ENCODE measurements around the gene BABAM2.
A peak's percentile ranks its signal among the peaks of the same experiment; 100 is the strongest.
"Not testable (repeated sequence)": the region's sequence is repeated elsewhere in the genome, so short reads cannot be mapped to it uniquely, and the experiment has no call there.

The BABAM2 gene

DNA sequence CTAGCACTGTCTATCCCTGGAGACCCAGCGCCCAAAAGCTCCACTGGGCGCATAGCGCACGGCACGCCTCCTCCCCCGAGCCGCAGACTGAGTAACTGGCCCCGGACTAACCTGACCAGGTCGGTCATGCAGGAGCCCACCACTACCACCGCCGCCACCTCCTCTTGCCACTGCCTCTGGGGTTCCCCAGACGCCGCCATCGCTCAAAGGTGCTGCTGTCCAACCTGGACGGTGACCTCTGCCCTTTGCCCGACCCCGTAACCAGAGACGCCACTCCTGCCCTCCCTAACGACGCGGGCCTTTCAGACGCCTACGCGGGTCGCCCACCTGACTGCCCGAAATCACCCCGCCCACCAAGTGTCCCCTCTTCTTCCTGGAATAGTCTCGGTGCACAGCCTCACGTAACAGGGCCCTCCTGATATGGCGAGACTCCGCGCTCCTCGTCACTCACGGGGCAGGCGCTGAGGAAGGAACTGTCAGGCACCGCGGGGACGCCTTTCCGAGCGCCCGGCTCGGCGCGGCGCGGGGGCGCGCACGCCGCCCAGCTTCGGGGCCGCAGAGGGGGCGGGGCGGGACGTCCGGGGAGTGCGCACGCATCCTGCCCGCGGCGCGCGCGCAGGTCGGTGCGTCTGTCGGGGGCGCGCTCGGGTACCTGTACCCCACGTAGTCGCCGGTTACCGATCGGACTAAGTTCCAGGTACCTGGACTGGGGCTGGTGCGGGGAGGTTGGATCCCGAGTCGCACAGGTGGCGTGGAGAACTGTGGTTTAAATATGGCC, at the start of gene BABAM2, which contains the start of gene RBKS:
Gene BABAM2, plus strand, starts transcription at position 584 of the 778 bp plus-strand sequence. CDS start 3,828 bp downstream, outside the sequence.
Gene RBKS, minus strand, starts transcription at position 242 of the 778 bp plus-strand sequence. Its CDS starts 42 bp downstream, at position 200.
- H3K36me3 Mint-ChIP-seq: peaks cover 8% of the 10 kb centered on the region
- no peaks in the 10 kb centered on the region for H3K9me3 Mint-ChIP-seq
- H3K27me3 Mint-ChIP-seq: no peaks in the 10 kb centered on the region
- H3K4me1 Mint-ChIP-seq: peaks cover 56% of the 10 kb centered on the region
- H3K4me3 Mint-ChIP-seq: peak within 1 kb of the TSS; percentile 97
- H3K27ac Mint-ChIP-seq: peak within 1 kb of the TSS; percentile 100

DNA sequence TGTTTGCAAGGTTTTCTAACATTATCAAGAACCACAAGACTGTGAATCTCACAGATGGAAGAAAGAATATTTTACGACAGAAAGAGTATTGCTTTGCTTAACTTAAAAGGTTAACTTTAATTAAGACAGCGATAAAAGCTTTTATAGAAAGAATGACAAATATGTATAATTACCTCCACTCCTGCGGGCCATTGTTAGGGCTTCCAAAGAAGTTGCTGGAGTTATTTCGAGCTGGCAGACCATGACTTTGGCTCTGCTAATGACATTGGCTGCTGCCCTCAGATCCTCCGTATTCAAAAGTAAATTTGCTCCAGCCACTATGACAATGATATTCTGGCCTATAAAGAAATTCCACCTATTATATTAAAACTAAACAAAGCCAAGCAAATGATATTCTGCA, 47.6 kb upstream of the BABAM2 start:
- Mint-ChIP-seq H3K27me3 (no peaks in the 10 kb centered on the region), H3K36me3 (peaks cover 1% of the 10 kb centered on the region), H3K9me3 (no peaks in the 10 kb centered on the region), H3K4me3 (no peak overlapping the region), H3K27ac (no peak overlapping the region), H3K4me1 (no peaks in the 10 kb centered on the region)

DNA sequence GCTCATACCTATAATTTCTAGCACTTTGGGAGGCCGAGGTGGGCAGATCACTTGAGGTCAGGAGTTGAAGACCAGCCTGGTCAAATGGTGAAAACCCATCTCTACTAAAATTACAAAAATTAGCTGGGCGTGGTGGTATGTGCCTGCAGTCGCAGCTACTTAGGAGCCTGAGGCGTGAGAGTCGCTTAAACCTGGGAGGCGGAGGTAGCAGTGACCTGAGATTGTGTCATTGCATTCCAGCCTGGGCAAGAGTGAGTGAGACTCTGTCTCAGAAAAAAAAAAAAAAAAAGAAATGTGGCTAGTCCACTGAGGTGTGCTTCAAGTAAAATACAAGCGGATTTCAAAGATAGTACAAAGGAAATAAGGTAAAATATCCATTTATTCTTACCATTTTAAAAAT, 46.5 kb upstream of the BABAM2 start:
- H3K4me1 Mint-ChIP-seq: no peaks in the 10 kb centered on the region

DNA sequence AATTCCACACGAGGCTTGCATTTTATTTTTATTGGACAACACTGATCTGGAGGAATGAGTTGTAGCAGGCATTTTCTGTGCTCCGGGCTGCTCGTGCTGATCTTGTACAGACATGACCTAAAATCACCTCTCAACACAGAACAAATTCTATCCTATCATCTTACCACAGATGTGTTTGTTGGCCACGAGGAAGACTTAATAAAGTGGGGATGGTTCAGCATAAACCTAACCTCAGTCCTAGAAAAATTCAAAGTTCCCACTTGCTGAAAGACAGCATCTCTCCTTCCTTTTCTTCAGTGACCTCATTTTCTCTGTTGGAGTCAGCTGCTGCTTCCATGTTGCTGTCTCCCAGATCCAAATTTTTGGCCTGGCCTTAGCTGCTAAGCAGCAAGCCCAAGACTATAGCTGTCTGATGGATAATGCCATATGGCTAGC, 45.7 kb upstream of the BABAM2 start:
- H3K4me3 Mint-ChIP-seq: no peak overlapping the region
- H3K27me3 Mint-ChIP-seq: no peaks in the 10 kb centered on the region
- H3K36me3 Mint-ChIP-seq: peaks cover 2% of the 10 kb centered on the region
- H3K9me3 Mint-ChIP-seq: no peaks in the 10 kb centered on the region
- H3K27ac Mint-ChIP-seq: no peak overlapping the region
- H3K4me1 Mint-ChIP-seq: no peaks in the 10 kb centered on the region

More for the DNA sequence above, 46.5 kb upstream of the BABAM2 start:
- Mint-ChIP-seq H3K36me3 (peaks cover 1% of the 10 kb centered on the region), H3K27me3 (no peaks in the 10 kb centered on the region), H3K9me3 (no peaks in the 10 kb centered on the region), H3K27ac (no peak overlapping the region), H3K4me3 (no peak overlapping the region)

DNA sequence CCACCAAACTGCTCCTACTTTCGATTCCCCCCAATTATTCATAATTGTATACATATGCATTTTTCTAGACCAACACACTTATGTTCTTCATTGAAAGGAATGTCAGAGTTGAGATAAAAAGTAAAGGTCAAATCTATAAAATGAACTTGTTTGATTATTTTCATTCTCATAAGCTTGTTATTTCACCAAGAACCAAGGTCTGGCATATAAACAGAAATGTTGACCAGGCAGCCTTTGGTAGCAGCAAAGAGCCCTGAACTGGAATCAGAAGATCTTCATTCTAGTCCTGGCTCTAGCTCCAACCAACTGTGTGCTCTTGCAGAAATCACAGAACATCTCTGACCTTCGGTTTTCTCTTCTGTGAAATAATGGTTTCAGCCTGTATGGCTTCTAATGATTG, 43.2 kb upstream of the BABAM2 start:
- Mint-ChIP-seq H3K4me1 (no peaks in the 10 kb centered on the region), H3K36me3 (peaks cover 3% of the 10 kb centered on the region), H3K27ac (no peak overlapping the region), H3K27me3 (no peaks in the 10 kb centered on the region), H3K4me3 (no peak overlapping the region), H3K9me3 (no peaks in the 10 kb centered on the region)

DNA sequence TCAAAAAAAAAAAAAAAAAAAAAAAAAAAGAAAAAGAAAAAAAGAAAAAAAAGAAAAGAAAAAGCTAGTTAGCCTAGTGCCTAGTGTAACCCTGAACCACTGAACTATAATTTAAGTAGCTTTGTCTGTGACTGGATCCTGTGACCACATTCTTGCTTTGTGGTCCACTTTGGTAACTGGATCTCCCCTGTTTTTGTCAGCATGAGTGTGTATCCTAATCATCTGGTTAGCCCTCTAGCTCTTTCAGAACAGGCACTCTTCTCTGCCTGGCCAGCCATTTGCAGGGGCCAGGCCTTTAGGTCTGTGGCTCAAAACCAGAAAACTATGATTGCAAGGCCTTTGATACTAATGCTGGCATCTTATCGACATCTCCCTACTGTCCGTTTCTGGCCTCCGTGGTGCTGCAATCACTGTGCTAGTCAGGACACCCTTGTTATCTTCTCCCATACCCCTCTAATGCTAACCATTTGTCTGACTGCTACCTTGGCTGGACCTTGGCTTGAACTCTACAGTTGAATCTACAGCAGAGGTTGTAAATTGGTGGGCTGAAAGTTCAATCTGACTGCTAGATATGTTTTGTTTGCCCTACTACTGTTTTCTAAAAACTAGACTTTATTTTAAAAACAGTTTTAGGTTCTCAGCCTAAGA, 40.8 kb upstream of the BABAM2 start:
- Mint-ChIP-seq H3K9me3 (no peaks in the 10 kb centered on the region), H3K4me1 (no peaks in the 10 kb centered on the region), H3K36me3 (peaks cover 3% of the 10 kb centered on the region), H3K27me3 (no peaks in the 10 kb centered on the region), H3K27ac (no peak overlapping the region), H3K4me3 (no peak overlapping the region)

DNA sequence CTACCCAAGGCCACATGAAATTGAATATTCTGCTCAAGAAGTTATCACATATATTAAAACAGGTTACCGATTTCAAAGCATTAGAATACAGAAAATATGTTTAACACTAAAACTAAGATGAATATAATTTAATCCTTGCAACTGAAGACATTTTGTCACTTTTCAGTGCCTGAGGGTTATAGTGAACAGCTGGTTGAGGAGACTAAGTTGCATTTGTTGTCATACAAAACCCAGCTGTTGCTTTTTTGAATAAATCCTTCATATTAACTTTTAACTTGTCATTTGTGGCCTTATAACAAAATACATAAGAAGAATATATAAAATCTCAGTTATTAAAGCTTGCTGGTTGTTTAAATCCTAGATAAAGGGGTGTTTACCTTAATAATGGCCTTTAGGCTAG, 37.8 kb upstream of the BABAM2 start:
- H3K9me3 Mint-ChIP-seq: no peaks in the 10 kb centered on the region
- no peak overlapping the region for H3K4me3 Mint-ChIP-seq
- H3K36me3 Mint-ChIP-seq: peaks cover 7% of the 10 kb centered on the region
- peaks cover 10% of the 10 kb centered on the region for H3K4me1 Mint-ChIP-seq
- no peaks in the 10 kb centered on the region for H3K27me3 Mint-ChIP-seq
- no peak overlapping the region for H3K27ac Mint-ChIP-seq

DNA sequence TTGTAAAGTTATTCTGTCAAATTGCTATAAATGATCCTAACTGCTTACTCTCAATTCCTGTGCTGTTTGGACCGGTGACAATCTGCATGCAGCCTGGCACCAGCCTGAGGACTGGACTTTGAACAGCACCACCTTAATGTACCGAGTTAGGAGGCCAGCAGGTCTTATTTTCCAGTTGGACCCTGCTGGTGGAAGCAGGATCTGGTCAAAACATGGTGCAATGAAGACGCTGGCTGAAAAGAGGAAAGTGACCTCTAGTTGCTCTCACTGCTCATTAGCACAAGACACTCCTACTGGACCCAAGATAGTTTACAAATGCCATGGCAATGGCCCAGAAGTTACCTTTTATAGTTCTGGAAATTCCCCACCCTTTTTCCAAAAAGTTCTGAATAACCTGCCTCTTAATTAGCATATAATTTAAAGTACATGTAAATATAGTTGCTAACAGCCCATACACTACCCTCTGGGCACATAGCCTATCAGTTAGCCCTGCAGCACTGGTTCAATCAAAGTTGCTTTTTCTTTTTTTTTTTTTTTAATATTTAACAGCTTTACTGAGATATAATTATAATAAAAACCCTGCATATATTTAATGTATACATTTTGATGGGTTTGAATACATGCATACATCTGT, 36.2 kb upstream of the BABAM2 start:
- Mint-ChIP-seq H3K4me3 (no peak overlapping the region), H3K4me1 (peaks cover 13% of the 10 kb centered on the region), H3K27ac (no peak overlapping the region), H3K9me3 (no peaks in the 10 kb centered on the region), H3K27me3 (no peaks in the 10 kb centered on the region), H3K36me3 (peaks cover 7% of the 10 kb centered on the region)

DNA sequence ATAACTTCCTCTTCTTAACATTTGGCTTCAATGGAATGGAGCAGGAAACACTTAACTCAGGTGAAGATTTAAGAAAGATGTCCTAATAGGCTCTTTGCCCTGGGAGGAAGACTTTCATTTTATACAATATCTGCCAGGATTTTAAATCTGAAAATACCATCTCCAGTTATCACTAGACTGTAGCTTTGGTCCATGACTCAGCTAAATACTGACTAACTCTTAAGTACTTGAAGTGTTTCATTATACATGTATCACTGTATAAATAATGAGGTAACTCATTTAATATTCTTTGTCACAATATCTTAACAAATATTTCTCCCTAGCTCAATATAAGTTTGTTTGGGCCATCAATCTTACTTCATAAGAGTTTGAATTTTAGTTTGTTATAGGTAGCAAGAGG, 35.1 kb upstream of the BABAM2 start:
- Mint-ChIP-seq H3K27me3 (no peaks in the 10 kb centered on the region), H3K4me3 (no peak overlapping the region), H3K4me1 (peaks cover 19% of the 10 kb centered on the region), H3K9me3 (no peaks in the 10 kb centered on the region), H3K27ac (peak overlapping the region; percentile 68), H3K36me3 (peaks cover 5% of the 10 kb centered on the region)

DNA sequence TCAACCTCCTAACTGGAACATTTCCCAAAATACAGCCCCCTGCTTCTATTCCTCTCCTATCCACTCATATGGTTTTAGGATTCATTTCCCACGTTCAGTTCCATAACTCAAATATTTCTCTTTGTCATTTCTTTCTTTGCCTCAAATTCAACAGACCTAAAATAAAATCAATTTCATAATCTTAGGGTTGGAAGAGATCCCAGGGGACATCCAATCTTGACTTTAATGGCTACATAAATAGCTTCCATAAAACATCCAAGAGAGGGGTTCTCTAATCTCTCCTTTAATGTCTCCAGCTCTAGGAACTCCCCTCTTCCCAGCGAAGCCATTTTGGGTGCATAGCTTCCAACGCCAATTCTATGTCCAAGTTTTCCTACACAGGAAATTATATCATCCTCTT, 34.1 kb upstream of the BABAM2 start:
- H3K4me1 Mint-ChIP-seq: peaks cover 22% of the 10 kb centered on the region

DNA sequence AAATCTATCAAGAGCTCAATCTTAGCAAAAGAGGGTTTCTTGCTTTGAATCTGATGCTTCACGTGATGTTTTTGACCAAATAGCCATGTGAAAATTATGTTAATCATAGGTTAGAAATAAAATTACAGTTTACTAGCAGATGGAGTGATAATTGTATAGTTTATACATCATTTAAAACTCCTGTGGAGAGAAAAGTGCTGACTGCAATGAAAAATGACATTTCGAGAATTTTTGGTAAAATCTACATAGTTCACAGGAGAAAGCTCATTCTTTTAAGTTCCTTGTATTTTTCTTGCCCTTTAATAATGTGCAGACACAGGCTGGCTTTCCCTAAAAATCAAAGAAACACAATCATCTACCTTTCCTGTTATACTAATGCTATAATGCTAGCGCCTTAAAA, 33.6 kb upstream of the BABAM2 start:
- Mint-ChIP-seq H3K27ac (peak overlapping the region; percentile 23), H3K4me3 (peak overlapping the region; percentile 19), H3K4me1 (peaks cover 22% of the 10 kb centered on the region), H3K36me3 (peaks cover 5% of the 10 kb centered on the region), H3K9me3 (no peaks in the 10 kb centered on the region), H3K27me3 (no peaks in the 10 kb centered on the region)

More for the DNA sequence above, 34.1 kb upstream of the BABAM2 start:
- H3K36me3 Mint-ChIP-seq: peaks cover 5% of the 10 kb centered on the region
- H3K9me3 Mint-ChIP-seq: no peaks in the 10 kb centered on the region
- no peaks in the 10 kb centered on the region for H3K27me3 Mint-ChIP-seq
- no peak overlapping the region for H3K4me3 Mint-ChIP-seq
- no peak overlapping the region for H3K27ac Mint-ChIP-seq

DNA sequence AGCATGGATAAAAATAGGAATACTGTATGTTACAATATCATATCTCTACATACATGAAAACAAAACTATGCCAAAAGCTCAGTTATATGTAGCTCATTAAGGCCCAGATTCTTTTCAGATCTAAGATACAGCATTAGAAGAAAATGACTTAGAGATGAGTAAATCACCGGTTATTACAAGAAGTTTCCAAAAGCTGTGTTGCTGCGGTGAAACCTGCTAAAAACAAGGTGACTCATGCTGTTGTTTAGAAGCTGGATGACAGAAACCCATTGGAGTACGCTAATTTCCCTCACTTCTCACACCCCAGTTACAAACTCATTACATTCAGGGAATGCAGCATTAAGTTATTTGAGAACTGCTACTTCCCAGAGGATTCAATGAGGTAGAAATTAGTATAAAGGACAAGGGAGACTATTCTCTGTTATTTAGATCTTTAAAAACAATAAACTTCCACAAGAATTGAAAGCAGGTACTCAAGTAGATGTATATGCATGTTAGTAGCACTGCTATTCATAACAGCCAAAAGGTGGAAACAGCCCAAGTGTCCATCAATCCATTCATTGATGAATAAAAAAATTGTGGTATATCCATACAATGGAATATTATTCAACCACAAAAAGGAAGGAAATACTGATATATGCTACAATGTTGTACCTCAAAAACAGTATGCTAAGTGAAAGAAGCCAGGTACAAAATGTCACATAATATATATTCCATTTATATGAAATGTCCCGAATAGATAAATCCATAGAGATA, 32.9 kb upstream of the BABAM2 start:
- peak overlapping the region; percentile 19 for H3K4me3 Mint-ChIP-seq
- peak overlapping the region; percentile 23 for H3K27ac Mint-ChIP-seq
- no peaks in the 10 kb centered on the region for H3K9me3 Mint-ChIP-seq
- peaks cover 5% of the 10 kb centered on the region for H3K36me3 Mint-ChIP-seq
- peaks cover 22% of the 10 kb centered on the region for H3K4me1 Mint-ChIP-seq
- no peaks in the 10 kb centered on the region for H3K27me3 Mint-ChIP-seq

DNA sequence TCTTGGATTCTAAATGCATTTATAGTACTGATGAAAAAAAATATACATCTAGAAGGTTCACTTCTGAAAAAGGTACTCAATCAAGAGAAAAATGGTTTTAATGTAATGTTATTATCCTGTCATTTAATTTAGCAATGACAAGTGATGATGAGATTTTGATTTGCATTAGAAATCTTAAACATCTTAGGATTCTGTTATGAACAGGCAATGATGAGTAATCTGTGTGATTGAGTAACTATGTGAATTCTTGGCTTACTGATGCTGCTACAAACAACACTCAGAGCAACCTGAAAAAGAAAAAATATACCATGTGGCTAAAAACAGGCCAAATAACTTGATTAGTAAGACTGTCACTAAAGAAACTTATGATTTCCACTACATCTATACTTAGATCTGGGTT, 30.4 kb upstream of the BABAM2 start:
- no peaks in the 10 kb centered on the region for H3K27me3 Mint-ChIP-seq
- peaks cover 5% of the 10 kb centered on the region for H3K36me3 Mint-ChIP-seq
- no peak overlapping the region for H3K27ac Mint-ChIP-seq
- no peak overlapping the region for H3K4me3 Mint-ChIP-seq
- H3K4me1 Mint-ChIP-seq: peaks cover 20% of the 10 kb centered on the region
- no peaks in the 10 kb centered on the region for H3K9me3 Mint-ChIP-seq

DNA sequence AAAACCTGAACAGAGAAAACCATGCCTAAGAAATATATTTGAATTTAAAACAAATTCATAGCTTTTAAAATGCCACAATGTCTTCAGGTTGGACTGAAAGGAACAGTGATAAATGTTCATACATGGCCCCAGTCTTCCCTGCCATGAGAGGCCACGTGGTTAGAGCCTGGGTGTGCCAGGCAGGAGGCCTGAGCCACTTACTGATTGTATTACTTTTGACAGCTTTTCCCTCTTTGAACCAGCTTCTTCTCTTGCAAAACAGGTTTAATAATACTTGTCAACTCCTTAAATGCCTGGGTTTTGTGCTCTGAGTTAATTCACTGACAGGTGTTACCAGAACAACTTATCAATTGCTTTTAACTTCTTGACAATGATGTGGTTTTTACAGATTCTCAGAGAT, 27.4 kb upstream of the BABAM2 start:
- Mint-ChIP-seq H3K4me3 (no peak overlapping the region), H3K27ac (no peak overlapping the region), H3K4me1 (peaks cover 16% of the 10 kb centered on the region), H3K36me3 (no peaks in the 10 kb centered on the region), H3K27me3 (no peaks in the 10 kb centered on the region), H3K9me3 (no peaks in the 10 kb centered on the region)

DNA sequence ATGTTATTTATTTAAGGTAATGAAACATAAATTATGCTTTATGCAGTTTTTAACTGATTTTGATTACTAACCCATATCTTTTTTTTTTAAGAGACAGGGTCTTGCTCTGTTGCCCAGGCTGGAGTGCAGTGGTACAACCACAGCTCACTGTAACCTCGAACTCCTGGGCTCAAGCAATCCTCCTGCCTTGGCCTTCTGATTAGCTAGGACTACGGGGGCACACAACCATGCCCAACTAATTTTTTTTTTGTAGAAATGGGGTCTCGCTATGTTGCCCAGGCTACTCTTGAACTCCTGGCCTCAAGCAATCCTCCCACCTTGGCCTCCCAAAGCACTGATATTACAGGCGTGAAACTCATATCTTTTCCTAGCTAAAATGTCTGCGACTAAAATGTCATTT, 26.6 kb upstream of the BABAM2 start:
- H3K4me3 Mint-ChIP-seq, H3K27ac Mint-ChIP-seq, H3K27me3 Mint-ChIP-seq, H3K9me3 Mint-ChIP-seq, H3K36me3 Mint-ChIP-seq: not testable (repeated sequence)
- peaks cover 12% of the 10 kb centered on the region for H3K4me1 Mint-ChIP-seq

All from activated naive CD4-positive, alpha-beta T cell treated with anti-CD3 and anti-CD28 coated beads, Interleukin-2, amount 50 U/mL, for 24 hours (primary cell).